ENCODE measurements around the gene MAST4.

The MAST4 gene

DNA sequence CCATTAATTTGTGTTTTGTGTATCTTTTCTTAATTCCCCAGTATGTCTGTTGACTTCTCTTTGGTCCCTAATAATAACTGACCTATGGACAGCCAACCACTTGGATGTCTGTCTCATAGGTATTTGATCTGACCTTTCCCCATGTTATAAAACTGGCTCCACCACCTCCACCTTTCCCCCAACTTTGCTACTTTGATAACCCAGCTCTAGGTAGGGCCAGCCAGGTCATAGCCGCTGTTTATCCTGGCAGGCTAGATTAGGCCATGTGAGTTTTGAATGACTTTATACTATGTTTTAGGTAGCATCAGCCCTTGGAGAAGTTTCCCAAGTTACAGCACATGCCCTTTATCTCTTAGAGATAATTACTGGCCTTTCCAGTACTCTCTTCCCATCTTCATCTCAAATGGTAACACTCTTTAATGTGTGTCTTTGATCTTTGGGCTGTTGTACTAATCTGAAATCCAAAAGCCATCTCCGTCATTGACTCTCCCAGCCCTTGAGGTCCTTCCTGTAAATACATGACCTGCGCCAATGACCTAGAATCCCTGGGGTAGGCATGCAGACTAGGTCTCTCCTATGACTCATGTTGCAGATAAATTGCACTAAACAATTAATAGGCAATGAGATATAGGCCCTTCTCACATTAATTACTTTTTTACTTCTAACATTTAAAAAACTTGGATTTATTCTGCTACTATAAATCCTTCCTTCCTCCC is 447.8 kb downstream of the MAST4 start:
- no peak for DNase-seq (ENCODE audit: low spot score)

DNA sequence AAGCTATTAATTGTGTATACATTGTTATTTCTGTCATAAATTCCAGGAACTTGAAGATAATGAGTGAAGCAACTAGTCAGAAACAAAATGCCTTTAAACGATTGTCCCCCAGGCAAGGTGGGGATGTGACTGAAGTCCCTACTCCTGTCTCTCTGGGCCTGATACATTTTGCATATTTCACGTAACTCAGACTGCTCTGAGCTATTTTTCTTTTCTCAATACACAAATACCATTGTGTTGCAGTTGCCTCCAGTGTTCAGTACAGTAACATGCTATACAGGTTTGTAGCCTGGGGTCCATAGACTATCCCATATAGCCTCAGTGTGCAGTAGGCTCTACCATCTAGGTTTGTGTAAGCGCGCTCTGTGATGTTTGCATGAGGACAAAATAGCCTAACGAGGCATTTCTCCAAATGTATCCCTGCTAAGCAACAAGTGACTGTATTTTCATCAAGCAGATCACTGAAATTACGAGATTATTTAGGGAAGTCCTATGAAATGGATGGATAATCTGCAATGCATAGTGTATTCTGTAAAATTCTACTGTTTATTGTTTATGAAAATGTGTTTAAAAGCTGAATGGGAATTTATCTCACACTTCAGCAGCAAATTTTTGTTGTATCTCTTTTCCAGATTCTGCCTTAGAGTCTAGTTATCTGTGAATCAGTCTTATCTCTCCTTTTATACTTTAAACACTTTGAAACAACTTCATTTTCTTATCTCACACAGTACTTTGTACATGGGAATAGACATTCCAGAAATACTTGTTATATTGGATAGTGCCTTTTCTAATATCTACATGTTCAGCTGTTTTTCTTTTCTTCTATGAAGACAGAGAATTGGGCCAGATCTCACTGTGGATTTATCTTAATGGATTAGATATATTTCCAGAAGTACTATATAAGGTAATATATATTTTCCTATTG is 449.9 kb downstream of the MAST4 start:
- no peak for DNase-seq (ENCODE audit: low spot score)

DNA sequence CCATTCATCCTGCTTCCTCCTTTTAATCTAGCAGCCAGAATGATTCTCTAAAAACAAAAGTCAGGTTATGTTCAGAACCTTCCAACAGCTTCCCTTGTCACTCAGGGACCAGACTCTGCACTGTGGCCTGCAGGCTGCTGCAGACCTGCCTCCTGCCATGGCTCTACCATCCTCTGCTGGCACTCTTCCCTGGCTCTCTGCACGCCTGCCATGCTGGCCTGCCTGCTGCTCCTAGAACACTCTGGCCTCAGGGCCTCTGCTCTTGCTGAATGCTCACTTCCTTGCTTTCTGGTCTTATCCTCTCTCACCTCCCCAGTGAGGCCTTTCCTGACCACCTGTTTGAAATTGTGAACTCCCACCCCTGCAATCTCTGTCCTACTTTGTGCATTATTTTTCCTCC is 451.0 kb downstream of the MAST4 start:
- no peak for DNase-seq (ENCODE audit: low spot score)

DNA sequence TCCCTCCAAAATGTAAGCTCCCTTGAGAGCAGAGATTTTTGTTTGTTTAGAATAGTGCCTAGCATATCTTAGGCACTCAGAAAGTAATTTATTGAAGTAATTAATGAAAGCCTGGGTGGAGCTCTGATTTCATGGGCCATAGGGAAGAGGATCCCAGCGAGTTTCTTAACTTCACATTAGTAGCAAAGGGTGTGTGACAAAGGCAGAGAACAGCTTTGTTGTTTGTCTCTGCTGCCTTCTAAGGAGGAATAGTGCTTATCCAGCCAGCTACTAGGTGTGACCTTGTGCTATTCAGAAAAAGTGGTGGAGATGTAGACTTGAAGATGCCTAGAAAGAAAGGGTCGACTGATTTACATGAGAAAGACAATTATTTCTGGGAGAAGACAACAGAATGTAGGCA is 451.4 kb downstream of the MAST4 start:
- DNase-seq (ENCODE audit: low spot score): no peak

DNA sequence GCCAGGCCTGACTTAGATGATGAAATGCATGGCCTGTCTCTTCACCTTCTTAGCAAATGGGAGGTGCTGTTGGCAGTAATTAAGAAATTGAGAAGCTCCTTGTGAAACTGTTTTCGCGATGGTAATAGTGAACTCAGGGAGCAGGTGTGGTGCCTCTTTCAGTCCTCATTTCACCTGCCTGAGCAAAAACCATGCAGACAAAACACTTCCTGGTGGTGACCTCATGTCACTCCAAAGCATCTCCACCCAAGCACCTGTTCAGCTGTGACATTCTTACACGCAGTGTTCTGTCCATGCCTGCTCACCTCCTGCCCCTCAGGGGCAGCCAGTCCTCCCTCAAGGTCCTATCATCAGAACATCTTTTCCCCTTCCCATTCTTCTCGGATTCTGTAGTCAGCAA is 453.9 kb downstream of the MAST4 start:
- no peak for DNase-seq (ENCODE audit: low spot score)

DNA sequence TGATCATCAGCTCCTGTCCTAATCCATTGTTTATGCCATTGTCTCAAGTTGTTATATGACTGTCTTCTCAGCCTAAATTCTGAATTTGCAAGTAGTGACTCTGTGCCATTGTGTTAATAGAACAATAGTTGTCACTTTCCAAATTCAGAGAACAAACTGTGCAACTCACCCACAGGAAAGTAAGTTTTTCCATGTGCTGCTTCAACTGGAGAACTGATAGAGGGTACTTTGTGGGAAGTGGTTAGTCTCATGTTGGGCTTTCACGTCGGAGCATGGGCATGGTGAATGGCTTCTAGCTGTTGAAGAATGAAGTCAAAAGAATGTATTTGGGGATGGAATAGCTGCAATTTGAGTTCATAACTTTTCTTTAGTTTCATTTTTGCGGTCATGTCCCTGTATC is 454.4 kb downstream of the MAST4 start:
- DNase-seq (ENCODE audit: low spot score): no peak

DNA sequence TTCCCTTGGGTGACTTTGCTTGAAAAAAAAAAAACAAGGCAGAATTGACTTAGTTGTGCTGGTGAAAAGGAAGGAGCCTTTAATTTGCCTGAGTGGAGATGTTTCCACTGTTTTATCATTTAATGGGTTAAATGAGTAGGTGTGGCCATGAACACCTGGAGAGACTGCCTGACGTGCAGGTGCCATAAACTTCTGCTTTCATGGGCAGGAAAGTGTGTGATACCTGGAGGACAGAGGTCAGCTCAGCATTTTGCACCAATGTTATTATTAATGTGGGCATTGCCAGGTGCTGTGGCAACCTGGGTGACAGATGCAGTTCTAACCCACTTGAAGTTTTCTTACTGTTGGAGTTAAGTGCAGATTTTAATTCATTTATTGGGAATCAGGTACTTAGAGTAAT is 455.0 kb downstream of the MAST4 start:
- DNase-seq (ENCODE audit: low spot score): no peak

DNA sequence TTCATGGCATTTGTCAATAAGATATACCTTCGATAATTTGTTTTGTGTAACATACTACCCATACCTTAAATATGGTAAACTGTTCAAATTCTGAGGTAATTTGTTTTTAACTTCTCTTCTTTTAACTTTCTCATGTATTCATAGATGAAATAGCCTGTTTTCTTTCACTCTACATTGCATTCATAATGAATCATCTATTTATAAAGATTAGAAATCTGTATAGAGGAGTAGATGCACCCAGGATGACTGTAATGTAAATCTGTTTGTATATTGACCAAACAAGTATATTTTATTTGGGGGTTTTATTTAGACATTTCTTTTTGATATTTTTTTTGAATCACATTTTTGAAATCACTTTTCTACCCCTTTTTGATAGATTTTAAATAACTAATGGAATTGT is 455.8 kb downstream of the MAST4 start:
- no peak for DNase-seq (ENCODE audit: low spot score)

DNA sequence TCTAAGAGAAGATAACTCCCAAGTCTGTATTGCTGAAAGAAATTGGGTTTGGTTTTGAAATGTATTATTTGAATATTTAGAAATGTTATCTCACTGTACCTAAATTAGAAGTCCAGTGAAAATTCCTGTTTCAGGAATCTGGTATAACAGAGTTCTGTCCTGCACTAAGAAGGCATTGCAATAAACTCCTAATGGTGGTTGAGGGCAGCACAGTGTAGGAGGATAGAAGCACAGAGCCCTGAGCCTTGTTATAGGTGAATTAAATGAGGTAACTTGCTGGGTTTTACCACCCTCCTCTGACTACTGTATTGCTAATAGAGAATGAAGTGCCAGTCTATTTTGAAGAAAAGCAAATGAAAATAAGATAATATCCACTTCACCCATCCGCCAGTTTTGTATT is 457.0 kb downstream of the MAST4 start:
- no peak for DNase-seq (ENCODE audit: low spot score)

DNA sequence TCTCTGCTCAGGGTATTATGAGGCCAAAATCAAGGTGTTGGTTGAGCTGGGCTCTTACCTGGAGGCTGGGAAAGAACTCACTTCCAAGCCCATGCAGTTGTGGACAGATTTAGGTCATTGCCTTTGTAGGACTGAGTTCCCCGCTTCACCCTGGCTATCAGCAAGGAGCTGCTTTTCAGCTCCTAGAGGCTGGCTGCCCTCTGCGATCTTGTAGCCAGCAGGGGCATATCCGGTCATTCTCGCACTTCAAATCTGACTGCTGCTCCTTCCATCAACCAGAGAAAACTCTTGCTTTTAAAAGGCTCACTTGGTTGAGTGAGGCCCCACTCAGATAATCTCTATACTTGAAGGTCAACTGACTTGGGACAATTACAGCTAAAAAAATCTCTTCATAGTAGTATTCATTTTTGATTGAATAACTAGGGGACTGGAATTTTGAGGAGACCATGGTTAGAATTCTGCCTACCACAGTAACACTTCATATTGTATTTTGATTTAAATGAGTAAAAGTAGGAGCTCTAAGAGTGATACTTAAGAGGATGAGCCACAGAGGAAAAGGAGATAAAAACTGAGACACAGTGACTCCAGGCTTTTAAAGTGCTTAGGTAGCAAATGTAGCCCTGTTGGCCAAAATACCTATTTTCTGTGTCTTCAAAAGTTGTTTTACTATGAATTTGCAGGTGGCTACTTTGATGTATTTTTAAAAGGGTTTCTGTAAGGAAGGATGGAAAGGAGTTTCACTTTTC is 463.0 kb downstream of the MAST4 start:
- DNase-seq (ENCODE audit: low spot score): no peak

DNA sequence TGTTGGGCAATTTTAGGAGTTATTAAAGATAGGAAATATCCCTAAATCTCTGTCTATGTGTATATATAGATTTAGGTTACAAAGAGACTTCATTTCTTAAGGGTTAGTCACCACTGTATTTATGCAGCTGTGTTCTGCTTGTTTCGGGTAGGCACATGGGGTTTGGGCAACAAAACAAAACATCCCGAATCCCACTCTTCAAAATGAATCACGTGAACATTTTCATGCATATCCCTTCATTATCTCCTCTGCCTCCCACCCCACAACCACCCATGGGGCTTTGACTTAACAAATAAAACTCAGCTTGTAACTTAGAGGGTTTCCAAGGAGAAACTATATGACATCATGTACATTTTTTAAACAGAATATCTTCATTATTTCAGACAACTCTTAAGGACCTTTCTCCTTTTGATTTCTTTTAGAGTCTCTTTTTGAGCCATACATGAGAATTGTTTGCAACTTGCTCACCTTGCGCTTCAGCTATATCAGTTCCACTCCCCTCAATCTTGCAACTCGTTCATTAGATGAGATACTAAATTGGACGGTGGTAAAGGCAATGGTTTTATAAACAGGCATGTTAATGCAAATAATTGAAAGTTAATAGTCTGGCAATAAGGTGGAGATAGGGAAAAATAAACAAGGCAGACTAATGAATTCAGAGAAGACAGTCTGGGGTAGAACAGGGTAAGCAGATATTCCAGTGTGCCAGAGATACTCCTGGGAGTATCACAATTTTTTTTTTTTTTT is 463.7 kb downstream of the MAST4 start:
- no peak for DNase-seq (ENCODE audit: low spot score)

DNA sequence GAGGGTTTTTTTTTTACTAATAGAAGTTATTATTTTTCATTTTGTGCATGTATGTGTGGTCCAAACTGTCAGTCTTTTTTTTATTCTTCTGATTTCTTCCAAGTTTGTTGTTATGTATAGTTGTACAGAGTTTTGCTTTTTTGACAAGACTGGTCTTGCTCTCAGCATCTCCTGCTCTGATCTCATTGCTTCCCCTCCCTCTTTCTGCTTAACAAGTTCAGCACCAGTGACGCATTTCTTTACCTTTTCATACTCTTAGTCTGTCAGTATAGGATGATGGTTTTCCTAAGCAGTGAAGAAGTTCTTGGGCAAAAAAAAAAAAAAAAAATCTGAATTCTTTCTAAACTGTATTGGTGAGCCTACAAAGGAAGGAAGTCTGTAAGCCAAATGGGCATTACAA is 465.3 kb downstream of the MAST4 start:
- no peak for DNase-seq (ENCODE audit: low spot score)

DNA sequence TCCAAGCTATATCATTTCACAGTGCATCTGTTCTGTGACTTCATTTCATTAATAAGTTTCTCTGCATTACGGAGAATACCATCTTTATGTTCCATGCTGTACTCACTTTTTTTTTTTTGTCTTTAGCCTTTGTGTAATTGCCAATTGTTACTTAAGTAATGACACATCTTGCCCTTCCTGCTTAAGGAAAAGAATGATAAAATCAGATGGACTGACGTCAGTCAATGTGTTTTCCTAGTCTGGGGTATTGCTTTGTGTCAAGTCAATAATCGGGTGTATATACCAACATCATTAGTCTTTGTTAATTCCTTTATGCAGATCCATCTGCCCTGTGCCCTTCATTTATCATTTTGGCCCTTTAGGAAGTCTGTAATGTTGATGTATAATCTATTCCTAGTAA is 466.9 kb downstream of the MAST4 start:
- no peak for DNase-seq (ENCODE audit: low spot score)

DNA sequence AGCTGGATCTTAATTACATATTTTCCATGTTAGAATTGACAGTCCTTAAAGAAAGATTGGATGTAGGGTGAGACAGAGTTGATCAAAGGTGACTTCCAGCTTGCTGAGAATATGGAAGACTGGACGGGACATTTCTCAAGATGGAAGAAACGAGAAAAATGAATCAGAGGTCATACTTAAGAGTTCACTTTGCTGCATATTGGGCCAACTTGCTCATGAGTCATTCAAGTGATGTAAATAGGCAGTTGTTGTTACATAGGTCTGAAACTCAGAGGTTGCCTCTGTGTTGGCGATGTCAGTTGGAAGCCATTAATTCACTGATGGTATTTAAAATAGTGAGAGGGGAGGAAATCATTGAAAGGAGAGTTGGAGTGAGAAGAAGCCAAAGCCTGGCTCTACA is 467.6 kb downstream of the MAST4 start:
- DNase-seq (ENCODE audit: low spot score): no peak

DNA sequence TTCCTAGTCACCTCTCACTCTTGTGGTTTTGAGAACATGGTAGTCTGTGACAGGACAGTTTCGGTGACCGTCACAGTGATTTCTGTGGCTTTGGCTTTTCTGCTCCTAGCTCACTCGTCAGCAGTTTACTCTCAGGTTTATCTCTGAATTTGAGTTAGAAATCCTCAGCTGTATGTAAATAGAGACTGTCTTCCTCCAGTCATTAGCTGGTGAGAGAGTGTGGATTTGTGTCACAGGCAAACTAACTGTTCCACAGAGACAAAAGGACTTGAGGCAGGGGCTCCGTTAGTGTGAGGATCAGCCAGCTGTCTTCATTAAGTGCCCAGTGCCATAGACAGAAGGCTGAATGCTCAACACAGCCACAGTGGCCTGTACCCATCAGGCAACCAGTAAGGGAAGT is 469.0 kb downstream of the MAST4 start:
- DNase-seq (ENCODE audit: low spot score): no peak

DNA sequence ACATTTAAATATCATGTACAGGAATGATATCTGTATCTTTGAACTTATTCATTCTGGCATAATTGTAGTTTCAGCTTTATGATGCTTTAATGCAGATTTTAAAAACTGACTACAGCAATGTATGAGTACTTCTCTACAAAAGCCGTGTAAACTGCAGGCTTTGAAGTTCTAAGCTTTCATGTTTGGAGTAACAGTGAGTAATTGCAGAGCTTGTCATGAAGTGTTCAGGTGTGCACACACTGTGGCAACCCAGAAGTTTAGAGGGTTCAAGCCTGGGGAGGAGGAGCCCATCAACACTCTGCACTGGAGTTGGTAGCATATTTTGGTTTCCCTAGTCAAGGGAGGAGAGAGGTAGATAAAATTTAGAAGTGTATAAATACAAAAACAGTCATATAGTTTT is 469.5 kb downstream of the MAST4 start:
- DNase-seq (ENCODE audit: low spot score): no peak

DNA sequence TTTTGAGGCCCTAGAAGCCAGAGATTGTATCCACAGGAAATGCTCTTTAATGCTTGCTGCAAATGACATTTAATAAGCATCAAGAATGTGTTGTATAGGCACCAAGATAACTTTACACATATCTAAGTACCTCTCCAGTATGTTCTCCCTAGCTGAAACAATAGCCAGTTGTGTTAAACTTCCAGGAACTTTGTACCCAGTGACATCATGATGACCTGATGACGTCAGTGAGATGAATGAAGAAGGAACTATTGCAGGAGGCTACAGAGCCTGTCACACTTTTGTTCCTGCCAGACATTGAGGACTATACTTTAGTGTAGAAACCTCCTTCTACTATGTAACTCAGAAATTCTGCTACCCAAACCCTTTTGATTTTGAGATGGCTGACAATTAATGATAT is 470.6 kb downstream of the MAST4 start:
- no peak for DNase-seq (ENCODE audit: low spot score)

DNA sequence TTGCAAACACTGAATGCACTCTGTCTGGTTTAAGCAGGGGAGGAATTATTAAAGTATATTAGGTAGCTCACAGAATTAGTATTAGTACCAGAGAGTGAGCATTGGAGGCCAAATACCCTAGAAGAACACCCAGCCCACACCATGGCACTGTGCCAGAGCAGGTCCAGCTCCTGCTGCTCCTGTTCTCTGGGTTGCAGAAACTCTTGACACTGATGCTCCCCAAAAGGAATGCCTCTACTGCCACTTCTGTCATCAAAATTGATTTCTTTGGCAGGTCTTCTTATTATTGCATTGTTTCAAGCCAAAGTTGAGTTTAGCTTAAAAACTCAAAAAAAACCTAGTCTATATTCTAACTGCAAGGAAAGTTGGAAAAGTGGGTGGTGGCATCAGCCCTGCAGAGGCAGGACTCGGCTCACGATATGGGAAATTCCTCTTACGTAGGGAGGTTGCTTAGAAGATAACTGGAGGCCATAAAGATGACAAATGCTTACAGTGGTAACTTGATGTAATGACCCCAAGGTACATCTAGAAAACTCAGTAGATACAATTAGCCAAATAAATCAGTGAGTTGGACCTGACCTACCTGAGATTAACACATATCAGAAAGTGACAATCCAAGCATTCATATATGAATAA is 477.0 kb downstream of the MAST4 start:
- no peak for DNase-seq (ENCODE audit: low spot score)

DNA sequence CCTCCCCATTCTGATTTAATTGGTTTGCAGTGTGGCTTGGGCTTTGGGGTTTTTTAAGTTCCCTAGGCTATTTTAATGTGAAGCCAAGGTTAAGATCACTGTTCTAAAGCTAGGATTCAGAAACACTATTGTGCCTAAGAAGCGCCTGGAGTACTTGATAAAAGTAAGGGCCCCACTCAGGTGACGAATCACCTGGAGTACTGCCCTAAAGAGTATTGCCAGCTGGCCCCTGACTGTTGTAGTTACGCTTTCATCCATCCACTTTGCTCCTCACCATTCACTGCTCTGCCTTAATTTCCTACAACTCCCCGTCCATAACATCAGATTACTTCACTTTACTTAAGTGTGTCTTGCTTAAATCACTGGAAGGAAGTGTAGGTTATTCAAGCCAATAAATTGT is 481.1 kb downstream of the MAST4 start:
- DNase-seq (ENCODE audit: low spot score): no peak

DNA sequence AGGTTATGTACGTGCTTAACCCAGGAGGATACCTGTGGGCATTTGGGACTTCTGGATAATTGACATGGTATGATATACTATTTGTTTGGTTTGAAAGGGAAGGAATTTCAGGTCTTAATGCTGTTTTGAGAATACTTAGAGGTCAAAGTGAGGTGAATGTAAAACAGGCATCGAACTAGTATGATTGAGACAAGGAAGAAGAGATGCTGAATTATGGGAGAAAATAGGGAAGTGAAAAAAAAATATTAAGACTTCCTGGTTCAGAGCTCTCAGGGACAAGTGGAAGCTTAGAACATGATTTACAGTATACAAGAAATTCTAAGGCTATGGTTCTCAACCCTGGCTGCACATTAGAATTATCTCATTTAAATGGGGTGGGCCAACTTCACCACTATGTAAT is 485.1 kb downstream of the MAST4 start:
- no peak for DNase-seq (ENCODE audit: low spot score)

DNA sequence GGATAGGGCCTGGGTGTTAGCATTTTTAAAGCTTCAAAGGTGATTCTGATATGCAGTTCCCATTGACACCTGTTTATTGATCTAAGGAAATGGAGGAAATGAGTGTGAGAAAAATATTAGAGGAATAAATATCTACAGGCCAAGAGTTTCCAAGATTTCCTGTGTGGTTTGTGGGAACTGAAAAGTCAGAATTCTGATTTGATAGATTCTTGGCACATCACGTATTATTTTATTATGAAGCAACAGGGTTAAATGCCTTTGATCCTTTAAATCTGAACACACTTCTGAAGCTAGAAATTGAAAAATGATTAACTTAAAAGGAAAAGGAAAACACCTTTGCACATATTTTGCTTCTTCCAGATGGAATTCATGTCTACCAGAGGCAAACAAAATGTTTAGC is 486.7 kb downstream of the MAST4 start:
- DNase-seq (ENCODE audit: low spot score): no peak

DNA sequence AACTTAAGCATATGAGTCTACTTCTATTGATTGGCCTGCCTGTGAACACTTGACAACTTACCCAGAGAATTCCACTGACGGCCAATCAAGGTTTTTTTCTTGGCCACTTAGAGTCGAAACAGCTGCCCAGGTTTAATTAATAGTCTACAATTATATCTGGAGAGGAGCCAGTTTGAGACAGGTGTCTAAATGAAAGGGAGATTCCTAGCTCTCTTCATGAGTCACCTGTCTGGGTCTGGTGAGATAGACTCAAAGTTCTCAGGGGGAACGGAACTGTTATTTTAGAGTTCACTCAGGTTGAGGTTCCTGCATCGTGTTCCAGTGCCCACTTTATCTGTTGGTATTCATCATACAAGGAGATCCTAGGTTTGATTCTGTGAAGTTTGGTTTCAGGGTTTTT is 489.4 kb downstream of the MAST4 start:
- no peak for DNase-seq (ENCODE audit: low spot score)

All from AG08396 (cell line).